Activated CD4-positive, alpha-beta memory T cell treated with anti-CD3 and anti-CD28 coated beads, Interleukin-2, amount 10 ng/mL, durations not matched to agents 7 days and 5 days (primary cell): ENCODE results near the gene CBX4. TPM values are rescaled to one million over a fixed set of nuclear protein-coding genes. Genes with fewer than 3 reads are reported as not detected.

Source experiments
- total RNA-seq, 2 experiments: library from RNA; stranded (reverse); gene quantifications; one replicate each; pipeline ENCODE4 v1.2.3, GENCODE V29; 2021

CBX4 gene
- total RNA-seq, 2 experiments from 2014 or later, result 34.4 to 36.5 TPM

Other genes starting within 250 kb of the CBX4 start
- not detected for gene RBFOX3, start 228.4 kb downstream of the CBX4 start, total RNA-seq
- gene ENPP7, start 108.5 kb downstream of the CBX4 start, total RNA-seq, result under 1 TPM in 1 of 2 experiments, not detected in 1; 0.10 TPM
- gene CBX2, start 61.3 kb downstream of the CBX4 start, total RNA-seq, result 1 to 10 TPM; 1.7 to 2.0 TPM
- gene CBX8, start 42.4 kb downstream of the CBX4 start, total RNA-seq, result 1 to 10 TPM; 5.7 to 6.7 TPM
- under 1 TPM; 0.63 TPM for gene TBC1D16, start 196.4 kb upstream of the CBX4 start, total RNA-seq
- not detected for gene CCDC40, start 197.2 kb upstream of the CBX4 start, total RNA-seq